ENCODE measurements around the gene GRM1. TPM values are rescaled to one million over a fixed set of nuclear protein-coding genes. Genes with fewer than 3 reads are reported as not detected.

The GRM1 gene
- total RNA-seq: 0.05 TPM in 1 of 2 replicates, not detected in the other

- no peak for DNase-seq
These were observed at the start of gene GRM1 for GRCh38 chr6:146028851-146029572. GRM1 (plus strand) TSS chr6:146029062; CDS start chr6:146029518, 456 bp downstream.

- DNase-seq: no peak
These were observed 19.5 kb upstream of the GRM1 start for GRCh38 chr6:146009338-146009737.

GRCh38 chr6:146014233-146014632 is 14.6 kb upstream of the GRM1 start:
- DNase-seq: no peak

GRCh38 chr6:146017672-146018071 is 11.2 kb upstream of the GRM1 start:
- no peak for DNase-seq

GRCh38 chr6:146026873-146027272 is 2.0 kb upstream of the GRM1 start:
- DNase-seq: no peak

GRCh38 chr6:146027586-146028251 is 1.1 kb upstream of the GRM1 start:
- DNase-seq: no peak

GRCh38 chr6:146028252-146028795 is 538 bp upstream of the GRM1 start:
- peak; percentile 80 for DNase-seq

- DNase-seq: no peak
These were observed 817 bp downstream of the GRM1 start for GRCh38 chr6:146029573-146030184.

- DNase-seq: no peak
These were observed 3.5 kb downstream of the GRM1 start for GRCh38 chr6:146032387-146032786.

GRCh38 chr6:146040360-146040759 is 11.5 kb downstream of the GRM1 start:
- no peak for DNase-seq

- DNase-seq: peak; percentile 74
These were observed 12.4 kb downstream of the GRM1 start for GRCh38 chr6:146041282-146041681.

GRCh38 chr6:146047371-146047770 is 18.5 kb downstream of the GRM1 start:
- no peak for DNase-seq

- no peak for DNase-seq
These were observed 21.3 kb downstream of the GRM1 start for GRCh38 chr6:146050168-146050567.

- DNase-seq: no peak
These were observed 27.6 kb downstream of the GRM1 start for GRCh38 chr6:146056506-146056905.

GRCh38 chr6:146065690-146066089 is 36.8 kb downstream of the GRM1 start:
- no peak for DNase-seq

- DNase-seq: no peak
These were observed 37.6 kb downstream of the GRM1 start for GRCh38 chr6:146066506-146066905.

GRCh38 chr6:146071781-146072180 is 42.9 kb downstream of the GRM1 start:
- no peak for DNase-seq

- no peak for DNase-seq
These were observed 49.1 kb downstream of the GRM1 start for GRCh38 chr6:146077992-146078391.

GRCh38 chr6:146087386-146087785 is 58.5 kb downstream of the GRM1 start:
- DNase-seq: no peak

GRCh38 chr6:146090474-146090873 is 61.6 kb downstream of the GRM1 start:
- no peak for DNase-seq

GRCh38 chr6:146092961-146093686 is 64.3 kb downstream of the GRM1 start:
- DNase-seq: no peak

- DNase-seq: no peak
These were observed 66.6 kb downstream of the GRM1 start for GRCh38 chr6:146095481-146095880.

GRCh38 chr6:146097586-146097985 is 68.7 kb downstream of the GRM1 start:
- DNase-seq: no peak
